Nephron progenitor cell (in vitro differentiated cells): ENCODE results near the gene ST3GAL4.

Experiments used
- DNase-seq: peaks from one replicate; pipeline ENCODE4 v3.0.0; 2021
- H3K27ac Mint-ChIP-seq: 2 replicates; pipeline ENCODE4 v1.8.0; 2021; ENCODE audit warnings: mild to moderate bottlenecking, moderate library complexity, mixed read lengths
- H3K27me3 Mint-ChIP-seq: 2 replicates; pipeline ENCODE4 v1.8.0; 2021; ENCODE audit warnings: mild to moderate bottlenecking, low read depth, mixed read lengths; ENCODE audit not compliant: poor library complexity
- H3K36me3 Mint-ChIP-seq: 2 replicates; pipeline ENCODE4 v1.8.0; 2021; ENCODE audit warnings: low read depth, mixed read lengths
- H3K4me1 Mint-ChIP-seq: 2 replicates; pipeline ENCODE4 v1.8.0; 2021; ENCODE audit warnings: mixed read lengths
- H3K4me3 Mint-ChIP-seq: 2 replicates; pipeline ENCODE4 v1.8.0; 2021; ENCODE audit warnings: mild to moderate bottlenecking, moderate library complexity, mixed read lengths
- H3K9me3 Mint-ChIP-seq: 2 replicates; pipeline ENCODE4 v1.8.0; 2021; ENCODE audit warnings: mild to moderate bottlenecking, moderate library complexity, mixed read lengths
- CTCF ChIP-seq: fragments of 200-600 bp; sonication (generic); IDR thresholded peaks from 2 replicates; pipeline ENCODE4 v1.5.0; 2021; ENCODE audit warnings: antibody characterized with exemption

The ST3GAL4 gene

GRCh38 chr11:126352163-126352562 lies 3.3 kb upstream of the ST3GAL4 start:
- no peak for DNase-seq
- TF ChIP-seq CTCF = no peak
- peaks cover 3% of the 10 kb centered on the region for H3K27me3 Mint-ChIP-seq
- H3K36me3 Mint-ChIP-seq = peaks cover 19% of the 10 kb centered on the region
- H3K4me1 Mint-ChIP-seq = peaks cover 66% of the 10 kb centered on the region
- H3K4me3 Mint-ChIP-seq = peak overlapping the region; percentile 69
- no peaks in the 10 kb centered on the region for H3K9me3 Mint-ChIP-seq
- H3K27ac Mint-ChIP-seq = peak overlapping the region; percentile 85

GRCh38 chr11:126352934-126353801 lies 2.3 kb upstream of the ST3GAL4 start:
- H3K27ac Mint-ChIP-seq = peak overlapping the region; percentile 85
- DNase-seq = no peak

GRCh38 chr11:126354631-126355323 lies 709 bp upstream of the ST3GAL4 start:
- Mint-ChIP-seq H3K27ac (no peak overlapping the region), H3K4me1 (peaks cover 69% of the 10 kb centered on the region), H3K9me3 (no peaks in the 10 kb centered on the region), H3K36me3 (peaks cover 10% of the 10 kb centered on the region), H3K4me3 (peak overlapping the region; percentile 93), H3K27me3 (peaks cover 3% of the 10 kb centered on the region)
- no peak for DNase-seq
- no peak for TF ChIP-seq CTCF

More at GRCh38 chr11:126352934-126353801, 2.3 kb upstream of the ST3GAL4 start:
- H3K4me1 Mint-ChIP-seq = peaks cover 67% of the 10 kb centered on the region
- H3K9me3 Mint-ChIP-seq = no peaks in the 10 kb centered on the region
- H3K4me3 Mint-ChIP-seq = peak overlapping the region; percentile 69
- peaks cover 19% of the 10 kb centered on the region for H3K36me3 Mint-ChIP-seq
- H3K27me3 Mint-ChIP-seq = peaks cover 3% of the 10 kb centered on the region
- TF ChIP-seq CTCF = no peak

GRCh38 chr11:126355926-126356897 lies 726 bp downstream of the ST3GAL4 start:
- Mint-ChIP-seq H3K27ac (no peak overlapping the region), H3K27me3 (peaks cover 3% of the 10 kb centered on the region), H3K4me1 (peaks cover 77% of the 10 kb centered on the region), H3K4me3 (peak overlapping the region; percentile 78), H3K9me3 (no peaks in the 10 kb centered on the region), H3K36me3 (peaks cover under 1% of the 10 kb centered on the region)
- TF ChIP-seq CTCF = no peak
- DNase-seq = no peak

GRCh38 chr11:126357055-126357962 lies 1.8 kb downstream of the ST3GAL4 start:
- TF ChIP-seq CTCF = no peak
- peak overlapping the region; percentile 78 for H3K4me3 Mint-ChIP-seq
- no peaks in the 10 kb centered on the region for H3K9me3 Mint-ChIP-seq
- peaks cover 3% of the 10 kb centered on the region for H3K27me3 Mint-ChIP-seq
- no peak for DNase-seq
- H3K27ac Mint-ChIP-seq = peak overlapping the region; percentile 77
- H3K4me1 Mint-ChIP-seq = peaks cover 80% of the 10 kb centered on the region
- no peaks in the 10 kb centered on the region for H3K36me3 Mint-ChIP-seq
